ENCODE results near the gene MICU1. TPM values are rescaled to one million over a fixed set of nuclear protein-coding genes. Genes with fewer than 3 reads are reported as not detected.

The MICU1 gene
- total RNA-seq, 1 experiment from 2014 or later = 46.9 TPM

- Histone ChIP-seq H3K36me3 (ENCODE audit: control insufficient read depth, insufficient read depth, low read length) (no peaks in the 10 kb centered on the region; the same call in 1 of the 2 replicates), H3K27ac (ENCODE audit: low read length) (peak overlapping the region; percentile 84), H3K9me3 (ENCODE audit: control insufficient read depth, insufficient read depth, low read depth, low read length) (no peaks in the 10 kb centered on the region), H3K4me1 (ENCODE audit: control insufficient read depth, insufficient read depth, low read length) (peaks cover 6% of the 10 kb centered on the region; the same call in 1 of the 2 replicates), H3K27me3 (ENCODE audit: control insufficient read depth, insufficient read depth, low read length) (no peaks in the 10 kb centered on the region), H3K4me3 (ENCODE audit: low read depth in 2 of 2, low read length in 2 of 2) (peak overlapping the region; percentile 79 to 96)
- ChIA-PET CTCF (no interaction called here), POLR2A (interaction anchor here (0.6 kb wide), 1 partner anchor 59 kb away, joined by 3 read pairs; no protein-coding TSS in a partner anchor)
- in situ Hi-C loops (cut with HindIII; ENCODE audit: low pct_unique_long_range_greater_than_20kb, low sequenced_read_pairs) (no loop called here), intact Hi-C loops (cut with micrococcal nuclease; ENCODE audit: unreplicated experiment) (no loop called here)
- BruUV-seq (replicated peaks) = TSS peak; percentile 96
- DNase-seq (ENCODE audit: low read depth, low spot score) (no peak), ATAC-seq (no peak)
- TF ChIP-seq SIN3A (IDR thresholded peaks at IDR 0.05; ENCODE audit: borderline replicate concordance, insufficient read depth, low read depth, low read length) (no peak), POLR2AphosphoS5 (IDR thresholded peaks at IDR 0.05; ENCODE audit: low read depth, low read length) (no peak), REST (IDR thresholded peaks at IDR 0.05; ENCODE audit: insufficient read depth in 1 of 2, low read depth in 2 of 2, low read length in 1 of 2) (no peak), CTCF (IDR thresholded peaks at IDR 0.05) (no peak), TCF7L2 (IDR thresholded peaks at IDR 0.05; ENCODE audit: low read depth, low read length) (no peak)
Observed at GRCh38 chr10:72626444-72626754, 520 bp upstream of the MICU1 start.

GRCh38 chr10:72625276-72625607, 637 bp downstream of the MICU1 start:
- peak overlapping the region; percentile 81 for H3K27ac ChIP-seq (ENCODE audit: low read length)
- H3K4me3 ChIP-seq (ENCODE audit: low read depth in 2 of 2, low read length in 2 of 2) = peak overlapping the region; percentile 79 to 96
- no peaks in the 10 kb centered on the region for H3K27me3 ChIP-seq (ENCODE audit: control insufficient read depth, insufficient read depth, low read length)
- no peak for TF ChIP-seq REST (IDR thresholded peaks at IDR 0.05; ENCODE audit: insufficient read depth in 1 of 2, low read depth in 2 of 2, low read length in 1 of 2)
- TF ChIP-seq CTCF (IDR thresholded peaks at IDR 0.05) = no peak
- no peak for TF ChIP-seq TCF7L2 (IDR thresholded peaks at IDR 0.05; ENCODE audit: low read depth, low read length)
- no peak for TF ChIP-seq POLR2AphosphoS5 (IDR thresholded peaks at IDR 0.05; ENCODE audit: low read depth, low read length)
- in situ Hi-C loops (cut with HindIII; ENCODE audit: low pct_unique_long_range_greater_than_20kb, low sequenced_read_pairs) (no loop called here), intact Hi-C loops (cut with micrococcal nuclease; ENCODE audit: unreplicated experiment) (no loop called here)
- ChIA-PET CTCF (no interaction called here), POLR2A (interaction anchor here (0.6 to 1.7 kb wide), 4 partner anchors 13 to 253 kb away, joined by 3 to 15 read pairs (median 7); no protein-coding TSS in a partner anchor)
- ATAC-seq (no peak), DNase-seq (ENCODE audit: low read depth, low spot score) (no peak)
- H3K9me3 ChIP-seq (ENCODE audit: control insufficient read depth, insufficient read depth, low read depth, low read length) = no peaks in the 10 kb centered on the region
- no peaks in the 10 kb centered on the region; the same call in 1 of the 2 replicates for H3K36me3 ChIP-seq (ENCODE audit: control insufficient read depth, insufficient read depth, low read length)
- no TSS peak for BruUV-seq (replicated peaks)
- H3K4me1 ChIP-seq (ENCODE audit: control insufficient read depth, insufficient read depth, low read length) = peaks cover 6% of the 10 kb centered on the region; the same call in 1 of the 2 replicates
